HEK293 (cell line): Measurements from ENCODE around the gene MBD5.

Experiments used
- CTCF ChIA-PET: fragments of 350-600 bp; formaldehyde crosslinking; extraction: SDS; loops from one replicate; lab custom pipeline; 2021; ENCODE audit warnings: antibody characterized with exemption; lab: Yijun Ruan, JAX
- POLR2A ChIA-PET: fragments of 300-600 bp; formaldehyde crosslinking; extraction: SDS; loops from one replicate; lab custom pipeline; 2020; ENCODE audit warnings: antibody characterized with exemption, inconsistent platforms; lab: Yijun Ruan, JAX
- H3K27ac ChIP-seq: fragments of 200-500 bp; sonication (Bioruptor generic); 2 replicates; pipeline ENCODE4 v1.5.1; 2014; ENCODE audit warnings: low read depth, low read length, control low read depth, inconsistent platforms; ENCODE audit errors: extremely low read depth
- H3K36me3 ChIP-seq, 2 experiments: fragments of 200-500 bp in 1 of 2; sonication (Bioruptor generic) in 1 of 2; 1 replicate in 1 of 2; 2 replicates in 1 of 2; pipeline ENCODE4 v1.5.1; 2014 to 2017; ENCODE audit warnings: inconsistent platforms in 2 of 2, low read length in 2 of 2; ENCODE audit not compliant: control insufficient read depth in 2 of 2, insufficient read depth in 1 of 2
- H3K4me1 ChIP-seq: fragments of 200-500 bp; sonication (Bioruptor generic); 2 replicates; pipeline ENCODE4 v1.5.1; 2014; ENCODE audit warnings: mild to moderate bottlenecking, low read length, inconsistent platforms; ENCODE audit not compliant: control insufficient read depth, insufficient read depth
- H3K4me3 ChIP-seq: 2 replicates; pipeline ENCODE4 v1.5.1; 2011; ENCODE audit warnings: low read depth, mild to moderate bottlenecking, control low read depth, low read length, moderate library complexity
- H3K9me3 ChIP-seq: fragments of 200-500 bp; sonication (Bioruptor generic); 2 replicates; pipeline ENCODE4 v1.5.1; 2014; ENCODE audit warnings: low read depth, low read length, inconsistent platforms; ENCODE audit not compliant: control insufficient read depth, insufficient read depth
- KLF16 ChIP-seq: fragments of 450-650 bp; formaldehyde crosslinking; IDR thresholded peaks from 2 replicates; pipeline ENCODE4 v1.5.1; 2017; ENCODE audit warnings: missing biosample characterization, missing genetic modification characterization
- OVOL3 ChIP-seq: fragments of 450-650 bp; formaldehyde crosslinking; IDR thresholded peaks from 2 replicates; pipeline ENCODE4 v1.5.1; 2016; ENCODE audit warnings: missing biosample characterization, missing genetic modification characterization
- PRDM6 ChIP-seq: fragments of 450-650 bp; formaldehyde crosslinking; IDR thresholded peaks from 2 replicates; pipeline ENCODE4 v1.5.1; 2017; ENCODE audit warnings: missing biosample characterization, missing genetic modification characterization
- TRIM28 ChIP-seq: IDR thresholded peaks from 2 replicates; pipeline ENCODE4 v1.6.1; 2011; ENCODE audit warnings: low read length, control low read depth, borderline replicate concordance
- WT1 ChIP-seq: fragments of 450-650 bp; formaldehyde crosslinking; IDR thresholded peaks from 2 replicates; pipeline ENCODE4 v1.5.1; 2016; ENCODE audit warnings: missing biosample characterization, missing genetic modification characterization
- ZBTB17 ChIP-seq: fragments of 450-650 bp; formaldehyde crosslinking; IDR thresholded peaks from 2 replicates; pipeline ENCODE4 v1.5.1; 2016; ENCODE audit warnings: missing biosample characterization, missing genetic modification characterization
- ZFP41 ChIP-seq: fragments of 450-650 bp; formaldehyde crosslinking; IDR thresholded peaks from 2 replicates; pipeline ENCODE4 v1.5.1; 2016; ENCODE audit warnings: missing biosample characterization, missing genetic modification characterization, borderline replicate concordance
- ZNF132 ChIP-seq: fragments of 450-650 bp; formaldehyde crosslinking; IDR thresholded peaks from 2 replicates; pipeline ENCODE4 v1.5.1; 2017; ENCODE audit warnings: missing biosample characterization, missing genetic modification characterization, borderline replicate concordance
- ZNF146 ChIP-seq: fragments of 450-650 bp; formaldehyde crosslinking; IDR thresholded peaks from 2 replicates; pipeline ENCODE4 v1.5.1; 2016; ENCODE audit warnings: missing biosample characterization, missing genetic modification characterization
- ZNF280C ChIP-seq: fragments of 450-650 bp; formaldehyde crosslinking; IDR thresholded peaks from 2 replicates; pipeline ENCODE4 v1.5.1; 2016; ENCODE audit warnings: missing biosample characterization, missing genetic modification characterization
- ZNF324 ChIP-seq: fragments of 450-650 bp; formaldehyde crosslinking; IDR thresholded peaks from 2 replicates; pipeline ENCODE4 v1.5.1; 2016; ENCODE audit warnings: missing biosample characterization, missing genetic modification characterization
- ZNF394 ChIP-seq: fragments of 450-650 bp; formaldehyde crosslinking; IDR thresholded peaks from 2 replicates; pipeline ENCODE4 v1.5.1; 2016; ENCODE audit warnings: missing biosample characterization, missing genetic modification characterization, mild to moderate bottlenecking, moderate library complexity, borderline replicate concordance
- ZNF416 ChIP-seq: fragments of 450-650 bp; formaldehyde crosslinking; IDR thresholded peaks from 2 replicates; pipeline ENCODE4 v1.5.1; 2016; ENCODE audit warnings: missing biosample characterization, missing genetic modification characterization
- ZNF558 ChIP-seq: fragments of 450-650 bp; formaldehyde crosslinking; IDR thresholded peaks from 2 replicates; pipeline ENCODE4 v1.5.1; 2016; ENCODE audit warnings: missing biosample characterization, missing genetic modification characterization
- ZNF621 ChIP-seq: fragments of 450-650 bp; formaldehyde crosslinking; IDR thresholded peaks from 2 replicates; pipeline ENCODE4 v1.5.1; 2017; ENCODE audit warnings: missing biosample characterization, missing genetic modification characterization
- ZNF626 ChIP-seq: fragments of 450-650 bp; sonication (Bioruptor Pico); formaldehyde crosslinking; IDR thresholded peaks from 2 replicates; pipeline ENCODE4 v1.5.1; 2018; ENCODE audit warnings: missing biosample characterization, missing genetic modification characterization, inconsistent platforms
- ZNF768 ChIP-seq: fragments of 450-650 bp; formaldehyde crosslinking; IDR thresholded peaks from 2 replicates; pipeline ENCODE4 v1.5.1; 2018; ENCODE audit warnings: missing biosample characterization, mild to moderate bottlenecking, missing genetic modification characterization
- ZNF843 ChIP-seq: fragments of 450-650 bp; formaldehyde crosslinking; IDR thresholded peaks from 2 replicates; pipeline ENCODE4 v1.5.1; 2016; ENCODE audit warnings: missing biosample characterization, missing genetic modification characterization
- ZSCAN18 ChIP-seq: fragments of 450-650 bp; formaldehyde crosslinking; IDR thresholded peaks from 2 replicates; pipeline ENCODE4 v1.5.1; 2016; ENCODE audit warnings: missing biosample characterization, missing genetic modification characterization
- TF ChIP-seq, protein P1 (sequence below): fragments of 450-650 bp; formaldehyde crosslinking; IDR thresholded peaks from 2 replicates; pipeline ENCODE4 v1.5.1; 2017; ENCODE audit warnings: missing biosample characterization, mild to moderate bottlenecking, missing genetic modification characterization, moderate library complexity
- TF ChIP-seq, protein P2 (sequence below): fragments of 450-650 bp; formaldehyde crosslinking; IDR thresholded peaks from 2 replicates; pipeline ENCODE4 v1.5.1; 2016; ENCODE audit warnings: missing biosample characterization, missing genetic modification characterization, borderline replicate concordance
- TF ChIP-seq, protein P3 (sequence below): fragments of 450-650 bp; formaldehyde crosslinking; IDR thresholded peaks from 2 replicates; pipeline ENCODE4 v1.5.1; 2016; ENCODE audit warnings: missing biosample characterization, missing genetic modification characterization

The MBD5 gene

GRCh38 chr2:148495586-148495985 is 474.7 kb downstream of the MBD5 start (continued):
- TF ChIP-seq, protein P1, sequence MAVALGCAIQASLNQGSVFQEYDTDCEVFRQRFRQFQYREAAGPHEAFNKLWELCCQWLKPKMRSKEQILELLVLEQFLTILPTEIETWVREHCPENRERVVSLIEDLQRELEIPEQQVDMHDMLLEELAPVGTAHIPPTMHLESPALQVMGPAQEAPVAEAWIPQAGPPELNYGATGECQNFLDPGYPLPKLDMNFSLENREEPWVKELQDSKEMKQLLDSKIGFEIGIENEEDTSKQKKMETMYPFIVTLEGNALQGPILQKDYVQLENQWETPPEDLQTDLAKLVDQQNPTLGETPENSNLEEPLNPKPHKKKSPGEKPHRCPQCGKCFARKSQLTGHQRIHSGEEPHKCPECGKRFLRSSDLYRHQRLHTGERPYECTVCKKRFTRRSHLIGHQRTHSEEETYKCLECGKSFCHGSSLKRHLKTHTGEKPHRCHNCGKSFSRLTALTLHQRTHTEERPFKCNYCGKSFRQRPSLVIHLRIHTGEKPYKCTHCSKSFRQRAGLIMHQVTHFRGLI (tag by site-specific recombination), result no peak
- TF ChIP-seq ZNF280C (tag by site-specific recombination), result no peak
- no peak for TF ChIP-seq OVOL3 (tag by site-specific recombination)
- TF ChIP-seq, protein P2, sequence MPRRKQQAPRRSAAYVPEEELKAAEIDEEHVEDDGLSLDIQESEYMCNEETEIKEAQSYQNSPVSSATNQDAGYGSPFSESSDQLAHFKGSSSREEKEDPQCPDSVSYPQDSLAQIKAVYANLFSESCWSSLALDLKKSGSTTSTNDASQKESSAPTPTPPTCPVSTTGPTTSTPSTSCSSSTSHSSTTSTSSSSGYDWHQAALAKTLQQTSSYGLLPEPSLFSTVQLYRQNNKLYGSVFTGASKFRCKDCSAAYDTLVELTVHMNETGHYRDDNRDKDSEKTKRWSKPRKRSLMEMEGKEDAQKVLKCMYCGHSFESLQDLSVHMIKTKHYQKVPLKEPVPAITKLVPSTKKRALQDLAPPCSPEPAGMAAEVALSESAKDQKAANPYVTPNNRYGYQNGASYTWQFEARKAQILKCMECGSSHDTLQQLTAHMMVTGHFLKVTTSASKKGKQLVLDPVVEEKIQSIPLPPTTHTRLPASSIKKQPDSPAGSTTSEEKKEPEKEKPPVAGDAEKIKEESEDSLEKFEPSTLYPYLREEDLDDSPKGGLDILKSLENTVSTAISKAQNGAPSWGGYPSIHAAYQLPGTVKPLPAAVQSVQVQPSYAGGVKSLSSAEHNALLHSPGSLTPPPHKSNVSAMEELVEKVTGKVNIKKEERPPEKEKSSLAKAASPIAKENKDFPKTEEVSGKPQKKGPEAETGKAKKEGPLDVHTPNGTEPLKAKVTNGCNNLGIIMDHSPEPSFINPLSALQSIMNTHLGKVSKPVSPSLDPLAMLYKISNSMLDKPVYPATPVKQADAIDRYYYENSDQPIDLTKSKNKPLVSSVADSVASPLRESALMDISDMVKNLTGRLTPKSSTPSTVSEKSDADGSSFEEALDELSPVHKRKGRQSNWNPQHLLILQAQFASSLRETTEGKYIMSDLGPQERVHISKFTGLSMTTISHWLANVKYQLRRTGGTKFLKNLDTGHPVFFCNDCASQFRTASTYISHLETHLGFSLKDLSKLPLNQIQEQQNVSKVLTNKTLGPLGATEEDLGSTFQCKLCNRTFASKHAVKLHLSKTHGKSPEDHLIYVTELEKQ (tag by site-specific recombination), result no peak
- no peak for TF ChIP-seq ZSCAN18
- TF ChIP-seq PRDM6, result no peak
- no peak for TF ChIP-seq ZNF132 (tag by site-specific recombination)
- TF ChIP-seq ZNF394 (tag by site-specific recombination), result no peak
- TF ChIP-seq ZNF558 (tag by site-specific recombination), result no peak
- no peak for TF ChIP-seq ZBTB17
- no peak for TF ChIP-seq ZNF843 (tag by site-specific recombination)
- TF ChIP-seq ZNF146 (tag by site-specific recombination), result no peak

- TF ChIP-seq ZNF416 (tag by site-specific recombination) (no peak), ZFP41 (tag by site-specific recombination) (no peak), PRDM6 (no peak), WT1 (tag by site-specific recombination) (no peak), ZNF324 (tag by site-specific recombination) (no peak), TRIM28 (no peak), ZNF768 (no peak), KLF16 (tag by site-specific recombination) (no peak), ZNF621 (tag by site-specific recombination) (no peak), ZNF626 (tag by site-specific recombination) (no peak)
- TF ChIP-seq, protein P3, sequence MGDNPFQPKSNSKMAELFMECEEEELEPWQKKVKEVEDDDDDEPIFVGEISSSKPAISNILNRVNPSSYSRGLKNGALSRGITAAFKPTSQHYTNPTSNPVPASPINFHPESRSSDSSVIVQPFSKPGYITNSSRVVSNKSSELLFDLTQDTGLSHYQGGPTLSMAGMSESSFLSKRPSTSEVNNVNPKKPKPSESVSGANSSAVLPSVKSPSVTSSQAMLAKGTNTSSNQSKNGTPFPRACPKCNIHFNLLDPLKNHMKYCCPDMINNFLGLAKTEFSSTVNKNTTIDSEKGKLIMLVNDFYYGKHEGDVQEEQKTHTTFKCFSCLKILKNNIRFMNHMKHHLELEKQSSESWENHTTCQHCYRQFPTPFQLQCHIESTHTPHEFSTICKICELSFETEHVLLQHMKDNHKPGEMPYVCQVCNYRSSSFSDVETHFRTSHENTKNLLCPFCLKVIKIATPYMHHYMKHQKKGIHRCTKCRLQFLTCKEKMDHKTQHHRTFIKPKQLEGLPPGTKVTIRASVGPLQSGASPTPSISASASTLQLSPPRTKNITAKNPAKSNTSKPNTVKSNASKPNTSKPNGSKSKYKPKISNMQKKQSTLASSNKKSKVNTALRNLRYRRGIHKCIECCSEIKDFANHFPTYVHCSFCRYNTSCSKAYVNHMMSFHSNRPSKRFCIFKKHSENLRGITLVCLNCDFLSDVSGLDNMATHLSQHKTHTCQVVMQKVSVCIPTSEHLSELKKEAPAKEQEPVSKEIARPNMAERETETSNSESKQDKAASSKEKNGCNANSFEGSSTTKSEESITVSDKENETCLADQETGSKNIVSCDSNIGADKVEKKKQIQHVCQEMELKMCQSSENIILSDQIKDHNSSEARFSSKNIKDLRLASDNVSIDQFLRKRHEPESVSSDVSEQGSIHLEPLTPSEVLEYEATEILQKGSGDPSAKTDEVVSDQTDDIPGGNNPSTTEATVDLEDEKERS (tag by site-specific recombination), result no peak
- ChIA-PET CTCF (no interaction called here), POLR2A (no interaction called here)
- H3K9me3 ChIP-seq, result no peaks in the 10 kb centered on the region
- H3K27ac ChIP-seq, result no peak overlapping the region
- H3K36me3 ChIP-seq, result no peaks in the 10 kb centered on the region
- no peaks in the 10 kb centered on the region for H3K4me1 ChIP-seq
- H3K4me3 ChIP-seq, result no peak overlapping the region
Measured at GRCh38 chr2:148501545-148501944, 480.7 kb downstream of the MBD5 start.
